BJ (cell line): ENCODE data around the gene TCN1. TPM values are rescaled to one million over a fixed set of nuclear protein-coding genes. Genes with fewer than 3 reads are reported as not detected.
"Not testable (repeated sequence)": the region's sequence is repeated elsewhere in the genome, so short reads cannot be mapped to it uniquely, and the experiment has no call there.

Experiments
- CTCF ChIA-PET: fragments of 350-600 bp; formaldehyde crosslinking; extraction: SDS; loops from one replicate; lab custom pipeline; 2021; ENCODE audit warnings: antibody characterized with exemption, inconsistent platforms; lab: Yijun Ruan, JAX
- POLR2A ChIA-PET: fragments of 300-600 bp; sonication (Branson Sonifier 250); formaldehyde crosslinking; extraction: SDS; loops from one replicate; lab custom pipeline; 2021; ENCODE audit warnings: antibody characterized with exemption; lab: Charles Lee
- DNase-seq: peaks from one replicate; pipeline ENCODE4 v3.0.0-alpha.2; 2011; ENCODE audit warnings: low read depth
- H3K27me3 ChIP-seq: 2 replicates; pipeline ENCODE4 v1.6.0; 2011; ENCODE audit warnings: low read length; ENCODE audit not compliant: control insufficient read depth, insufficient read depth
- H3K36me3 ChIP-seq: 2 replicates; pipeline ENCODE4 v1.5.1; 2011; ENCODE audit warnings: low read length; ENCODE audit not compliant: control insufficient read depth, insufficient read depth
- H3K4me3 ChIP-seq: 2 replicates; pipeline ENCODE4 v1.5.1; 2011; ENCODE audit warnings: low read depth, mild to moderate bottlenecking, control low read depth, low read length
- CTCF ChIP-seq: IDR thresholded peaks from 2 replicates; pipeline ENCODE4 v1.5.1; 2011; ENCODE audit warnings: low read depth, mild to moderate bottlenecking, control low read depth, inconsistent platforms, low read length, moderate library complexity; ENCODE audit not compliant: insufficient read depth
- polyA plus RNA-seq: library from polyadenylated mRNA; depleted of rRNA; stranded (reverse); fragments of >200 nt; gene quantifications from 2 replicates; pipeline ENCODE4 v1.2.3, GENCODE V29; 2011

TCN1 gene
- polyA plus RNA-seq, 1 experiment = not detected

GRCh38 chr11:59839615-59840014, 26.7 kb downstream of the TCN1 start:
- CTCF ChIA-PET = no interaction called here
- Histone ChIP-seq H3K36me3 (no peaks in the 10 kb centered on the region), H3K4me3 (no peak overlapping the region), H3K27me3 (no peaks in the 10 kb centered on the region)
- no peak for DNase-seq
- POLR2A ChIA-PET = no interaction called here
- no peak for TF ChIP-seq CTCF

- ChIA-PET CTCF (no interaction called here), POLR2A (no interaction called here)
- TF ChIP-seq CTCF = no peak
- no peaks in the 10 kb centered on the region for H3K27me3 ChIP-seq
- no peaks in the 10 kb centered on the region for H3K36me3 ChIP-seq
- no peak for DNase-seq
- H3K4me3 ChIP-seq = no peak overlapping the region
Observed at GRCh38 chr11:59833602-59834001, 32.7 kb downstream of the TCN1 start.

GRCh38 chr11:59829358-59829757, 36.9 kb downstream of the TCN1 start:
- ChIA-PET CTCF (no interaction called here), POLR2A (no interaction called here)
- no peak overlapping the region for H3K4me3 ChIP-seq
- H3K27me3 ChIP-seq = no peaks in the 10 kb centered on the region
- no peak for TF ChIP-seq CTCF
- H3K36me3 ChIP-seq = no peaks in the 10 kb centered on the region
- DNase-seq = no peak

- Histone ChIP-seq H3K36me3 (no peaks in the 10 kb centered on the region), H3K27me3 (no peaks in the 10 kb centered on the region), H3K4me3 (no peak overlapping the region)
- ChIA-PET CTCF (interaction anchor here (0.6 to 1.2 kb wide), 7 partner anchors 9 to 371 kb away, joined by 3 to 6 read pairs (median 3); partner anchors contain the start of gene CBLIF), POLR2A (no interaction called here)
- TF ChIP-seq CTCF = peak; percentile 64
- DNase-seq = no peak
Observed at GRCh38 chr11:59822989-59823566, 43.2 kb downstream of the TCN1 start.

- no peak for TF ChIP-seq CTCF
Observed at GRCh38 chr11:59818572-59818971, 47.7 kb downstream of the TCN1 start.

GRCh38 chr11:59816434-59816833, 49.9 kb downstream of the TCN1 start:
- ChIA-PET POLR2A (interaction anchor here (0.6 kb wide), 1 partner anchor 148 kb away, joined by 4 read pairs; no protein-coding TSS in a partner anchor), CTCF (interaction anchor here (0.9 kb wide), 1 partner anchor 11 kb away, joined by 4 read pairs; no protein-coding TSS in a partner anchor)
- not testable (repeated sequence) for H3K36me3 ChIP-seq, DNase-seq, H3K4me3 ChIP-seq, H3K27me3 ChIP-seq

More at GRCh38 chr11:59818572-59818971, 47.7 kb downstream of the TCN1 start:
- CTCF ChIA-PET = no interaction called here
- Histone ChIP-seq H3K27me3 (no peaks in the 10 kb centered on the region), H3K36me3 (no peaks in the 10 kb centered on the region), H3K4me3 (no peak overlapping the region)
- POLR2A ChIA-PET = no interaction called here
- no peak for DNase-seq
